Stimulated activated CD4-positive, alpha-beta T cell treated with anti-CD3 and anti-CD28 coated beads, Interleukin-4, amount 100 ng/mL, for 48 hours (primary cell): Measurements from ENCODE around the gene CEACAM19.
"Not testable (repeated sequence)": the region's sequence is repeated elsewhere in the genome, so short reads cannot be mapped to it uniquely, and the experiment has no call there.

Experiments used
- DNase-seq, 2 donors: peaks; one replicate each; pipeline ENCODE4 v3.0.0-alpha.2; 2020; ENCODE audit warnings: low read depth in 2 of 2

The CEACAM19 gene

GRCh38 chr19:44671400-44671799 lies at the start of gene CEACAM19:
CEACAM19 (plus strand) TSS chr19:44671482; CDS start chr19:44671932, 450 bp downstream.
- DNase-seq: no peak

DNA sequence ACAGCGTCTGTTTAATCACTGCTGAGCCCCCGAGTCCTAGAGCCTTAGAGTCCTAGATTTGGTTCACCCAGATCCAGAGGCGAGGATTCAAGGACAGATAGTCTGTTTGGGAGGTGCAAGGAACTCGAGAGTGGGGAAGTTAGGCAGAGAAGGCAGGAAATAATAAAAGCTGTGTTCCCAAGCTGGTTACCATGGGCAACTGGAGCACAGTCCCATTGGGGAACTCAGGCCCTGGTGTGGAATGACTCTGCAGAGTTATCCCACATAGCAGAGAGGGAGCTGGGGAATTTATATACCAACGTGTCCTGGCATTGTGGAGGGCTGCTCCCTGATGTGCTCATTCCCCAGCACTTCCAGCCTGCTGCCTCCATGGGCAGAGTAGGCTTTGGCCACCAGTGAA lies 48.2 kb upstream of the CEACAM19 start:
- DNase-seq: no peak

DNA sequence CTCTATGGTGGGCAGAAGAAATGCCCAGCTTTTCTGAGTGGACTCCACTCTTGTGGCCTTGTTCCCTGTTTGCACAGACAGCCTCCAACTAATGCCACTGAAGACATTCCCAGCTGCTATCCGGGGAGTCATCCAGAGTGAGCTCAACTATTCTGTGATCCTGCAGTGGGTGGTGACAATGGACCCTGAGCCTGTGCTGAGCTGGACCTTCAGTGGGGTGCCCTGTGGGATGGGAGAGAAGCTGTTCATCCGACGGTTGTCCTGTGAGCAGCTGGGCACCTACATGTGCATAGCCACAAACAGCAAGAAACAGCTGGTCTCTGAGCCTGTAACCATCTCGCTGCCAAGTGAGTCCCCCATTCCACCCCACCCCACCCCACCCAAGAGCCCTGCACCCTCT lies 47.7 kb upstream of the CEACAM19 start:
- no peak for DNase-seq

GRCh38 chr19:44624840-44625354 lies 46.4 kb upstream of the CEACAM19 start:
- no peak for DNase-seq

- DNase-seq: not testable (repeated sequence)
These were observed 45.6 kb upstream of the CEACAM19 start for GRCh38 chr19:44625637-44626036.

DNA sequence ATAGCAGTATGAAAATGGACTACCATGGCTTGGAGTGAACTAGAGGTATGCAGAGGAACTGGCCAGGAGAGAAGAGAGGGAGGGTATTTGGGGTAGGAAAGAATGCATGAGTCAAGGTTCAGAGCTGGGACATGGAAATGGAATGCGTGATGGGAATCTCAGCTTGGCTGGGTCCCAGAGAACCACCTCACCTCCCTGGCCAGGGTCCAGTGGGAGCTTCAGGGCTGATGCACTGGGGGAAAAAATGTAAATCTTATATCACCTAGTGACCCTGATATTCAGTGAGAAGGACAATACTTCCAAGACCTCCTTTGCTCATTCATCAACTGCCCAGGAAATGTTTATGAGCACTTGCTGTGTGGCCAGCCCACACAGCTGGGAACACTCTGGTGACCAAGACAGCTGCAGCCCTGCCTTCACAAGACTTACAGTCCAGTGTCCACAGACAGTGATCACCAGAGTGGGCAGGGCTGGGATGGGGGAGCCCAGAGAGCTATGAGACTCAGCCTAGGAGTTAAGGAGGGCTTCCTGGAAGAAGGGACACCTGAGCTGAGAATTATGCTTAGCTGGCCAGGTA lies 45.1 kb upstream of the CEACAM19 start:
- DNase-seq: no peak

GRCh38 chr19:44627631-44628030 lies 43.7 kb upstream of the CEACAM19 start:
- no peak for DNase-seq

- DNase-seq: no peak
These were observed 42.5 kb upstream of the CEACAM19 start for GRCh38 chr19:44628793-44629192.

GRCh38 chr19:44631611-44632010 lies 39.7 kb upstream of the CEACAM19 start:
- not testable (repeated sequence) for DNase-seq

GRCh38 chr19:44634058-44634457 lies 37.2 kb upstream of the CEACAM19 start:
- DNase-seq: not testable (repeated sequence)

DNA sequence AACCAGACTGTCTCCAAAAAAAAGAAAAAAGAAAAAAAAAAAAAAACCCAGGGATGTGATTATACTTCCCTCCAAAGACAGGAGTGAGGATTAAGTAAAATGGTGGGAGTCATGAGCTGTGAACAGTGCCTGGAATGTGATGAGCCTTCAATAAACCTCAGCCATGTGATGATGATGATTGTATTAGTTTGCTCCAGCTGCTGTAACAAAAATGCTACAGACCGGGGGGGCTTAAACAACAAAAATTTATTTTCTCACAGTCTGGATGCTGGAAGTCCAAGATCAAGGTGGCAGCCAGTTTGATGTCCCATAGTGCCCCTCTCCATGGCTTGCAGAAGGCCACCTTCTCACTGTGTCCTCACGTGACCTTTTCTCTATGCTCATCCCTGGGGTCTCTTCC lies 36.5 kb upstream of the CEACAM19 start:
- no peak for DNase-seq

DNA sequence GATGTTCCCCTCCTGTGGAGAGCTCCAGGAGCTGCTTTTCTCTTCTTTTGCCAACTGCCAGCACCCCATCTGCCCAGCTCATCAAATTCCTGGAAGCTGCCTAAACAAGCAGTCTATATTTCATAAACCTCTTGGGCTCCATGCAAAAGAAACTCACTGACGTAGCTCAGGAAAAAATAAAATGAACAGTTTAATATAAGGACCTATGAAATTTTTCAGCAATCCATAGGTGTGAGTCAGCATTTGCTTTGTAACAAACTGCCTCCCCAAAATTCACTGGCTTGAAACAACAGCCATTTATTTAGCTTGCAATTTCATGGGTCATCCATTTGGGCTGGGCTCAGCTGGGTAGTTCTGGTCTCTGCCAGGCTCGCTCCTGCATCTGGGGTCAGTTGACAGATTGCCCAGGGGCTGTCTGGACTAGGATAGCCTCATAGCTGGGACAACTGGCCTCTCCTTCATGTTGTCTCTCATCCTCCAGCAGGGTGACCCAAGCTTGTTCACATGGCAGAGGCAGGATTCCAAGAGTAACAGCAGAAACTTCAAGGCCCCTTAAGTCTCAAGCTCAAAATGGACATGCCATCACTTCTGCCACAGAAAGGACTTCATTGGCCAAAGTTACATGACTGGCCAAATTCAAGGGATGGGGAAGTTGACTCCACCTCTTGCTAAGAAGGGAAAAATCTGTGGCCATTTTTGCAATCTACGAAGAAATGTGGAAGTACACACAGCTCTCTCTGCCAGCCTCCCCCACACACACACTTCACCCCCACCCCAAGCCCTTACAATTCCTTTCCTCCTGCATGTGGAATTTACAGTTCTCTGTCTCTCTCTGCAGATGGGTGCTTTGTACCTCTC lies 35.5 kb upstream of the CEACAM19 start:
- DNase-seq: no peak

GRCh38 chr19:44636439-44637389 lies 34.6 kb upstream of the CEACAM19 start:
- DNase-seq: no peak

GRCh38 chr19:44637390-44637764 lies 33.9 kb upstream of the CEACAM19 start:
- no peak for DNase-seq

DNA sequence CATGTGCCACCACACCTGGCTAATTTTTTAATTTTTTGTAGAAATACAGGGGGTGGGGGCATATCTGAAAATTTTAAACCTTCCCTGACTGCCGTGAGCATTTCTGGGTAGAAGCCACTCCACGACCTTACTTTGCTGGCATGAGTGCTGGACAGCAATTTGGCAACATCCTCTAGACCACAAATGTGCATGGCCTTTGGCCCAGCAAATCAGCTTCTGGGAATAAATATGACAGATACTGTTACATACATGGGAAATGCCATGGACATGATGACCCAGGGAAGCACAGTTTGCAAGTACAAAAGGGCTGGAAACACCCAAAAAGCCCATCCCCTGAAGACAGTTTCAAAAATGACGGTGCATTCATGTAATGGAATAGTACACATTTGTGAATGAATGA lies 30.8 kb upstream of the CEACAM19 start:
- DNase-seq: no peak

GRCh38 chr19:44641501-44642265 lies 29.6 kb upstream of the CEACAM19 start:
- DNase-seq: no peak

DNA sequence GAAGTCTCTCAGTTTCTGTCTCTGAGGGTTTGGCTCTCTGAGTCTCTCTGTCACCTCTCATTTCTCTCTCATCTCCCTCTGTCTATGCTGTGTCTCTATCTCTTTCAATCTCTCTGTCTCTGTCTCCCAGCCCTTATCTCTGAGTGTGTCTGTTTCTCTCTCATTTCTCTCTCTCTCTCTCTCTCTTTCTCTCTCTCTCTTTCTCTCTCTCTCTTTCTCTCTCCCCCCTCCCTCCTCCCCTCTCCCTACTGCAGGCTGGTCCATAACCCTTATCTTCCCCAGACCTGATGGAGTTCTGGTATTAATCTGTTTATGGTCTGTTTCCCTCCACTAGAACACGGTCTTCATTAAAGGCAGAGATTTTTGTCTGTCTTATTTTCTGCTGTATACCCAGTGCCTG lies 28.9 kb upstream of the CEACAM19 start:
- no peak for DNase-seq

DNA sequence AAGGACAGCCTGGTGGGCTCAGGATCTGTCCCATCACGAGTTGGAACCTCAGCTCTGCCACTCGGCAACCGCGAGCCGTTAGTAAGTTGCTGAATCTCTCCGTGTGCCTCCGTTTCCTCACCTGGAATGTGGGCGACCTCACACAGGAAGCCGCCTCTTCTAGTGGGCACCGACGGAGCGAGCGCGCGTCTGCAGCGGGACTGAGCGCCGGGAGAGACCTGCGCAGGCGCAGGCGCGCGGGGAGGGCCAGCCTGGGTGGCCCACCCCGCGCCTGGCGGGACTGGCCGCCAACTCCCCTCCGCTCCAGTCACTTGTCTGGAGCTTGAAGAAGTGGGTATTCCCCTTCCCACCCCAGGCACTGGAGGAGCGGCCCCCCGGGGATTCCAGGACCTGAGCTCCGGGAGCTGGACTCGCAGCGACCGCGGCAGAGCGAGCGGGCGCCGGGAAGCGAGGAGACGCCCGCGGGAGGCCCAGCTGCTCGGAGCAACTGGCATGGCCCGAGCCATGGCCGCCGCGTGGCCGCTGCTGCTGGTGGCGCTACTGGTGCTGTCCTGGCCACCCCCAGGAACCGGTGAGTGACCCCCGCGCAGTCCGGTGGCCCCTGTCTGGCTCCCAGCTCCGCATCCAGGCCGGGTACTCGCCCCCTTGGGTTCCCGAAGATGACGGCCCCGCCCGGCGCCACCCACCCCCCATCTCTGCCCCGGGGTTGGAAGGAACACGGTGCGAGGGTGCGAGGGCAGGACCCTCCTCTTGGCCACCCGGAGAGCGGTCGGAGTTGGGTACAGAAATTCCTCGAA lies 27.5 kb upstream of the CEACAM19 start, which contains the start of gene PVR:
PVR (plus strand) TSS at position 306 of the 797 bp plus-strand sequence; CDS start at position 493, 187 bp downstream.
- peak; percentile 38 for DNase-seq

- DNase-seq: no peak
These were observed 26.8 kb upstream of the CEACAM19 start for GRCh38 chr19:44644402-44645016.
